Astrocyte of the hippocampus (primary cell): ENCODE results near the gene ZNF423.
"Not testable (repeated sequence)": the region's sequence is repeated elsewhere in the genome, so short reads cannot be mapped to it uniquely, and the experiment has no call there.

Source experiments
- DNase-seq: peaks from one replicate; pipeline ENCODE4 v3.0.0; 2011; ENCODE audit warnings: low read depth, low spot score

Gene ZNF423

DNA sequence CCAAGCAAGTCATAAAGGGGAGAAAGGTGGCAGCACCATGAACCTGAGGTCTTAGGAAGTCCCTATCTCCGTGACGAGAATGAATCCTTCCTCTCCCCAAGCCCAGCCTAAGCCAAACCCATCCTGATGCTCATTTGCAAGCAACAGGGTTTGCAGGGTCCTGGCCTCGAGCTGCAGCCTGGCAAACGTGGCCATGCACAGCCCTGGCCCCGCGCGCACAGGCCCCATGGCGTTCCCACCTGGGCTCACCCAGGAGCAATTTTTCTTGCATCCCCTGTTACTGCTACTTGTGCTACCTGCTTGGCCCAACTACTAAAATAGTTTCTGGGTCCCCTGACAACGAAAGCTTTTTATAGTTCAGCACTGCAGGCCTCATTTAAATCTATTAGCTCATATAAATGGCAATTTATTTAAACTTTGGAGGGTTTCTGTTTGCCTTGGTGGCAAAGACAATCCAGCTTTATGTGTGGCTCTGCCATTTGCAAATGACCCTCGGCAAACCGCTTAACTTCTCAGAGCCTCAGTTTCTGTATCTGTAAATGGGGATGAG lies 340.8 kb downstream of the ZNF423 start:
- no peak for DNase-seq

DNA sequence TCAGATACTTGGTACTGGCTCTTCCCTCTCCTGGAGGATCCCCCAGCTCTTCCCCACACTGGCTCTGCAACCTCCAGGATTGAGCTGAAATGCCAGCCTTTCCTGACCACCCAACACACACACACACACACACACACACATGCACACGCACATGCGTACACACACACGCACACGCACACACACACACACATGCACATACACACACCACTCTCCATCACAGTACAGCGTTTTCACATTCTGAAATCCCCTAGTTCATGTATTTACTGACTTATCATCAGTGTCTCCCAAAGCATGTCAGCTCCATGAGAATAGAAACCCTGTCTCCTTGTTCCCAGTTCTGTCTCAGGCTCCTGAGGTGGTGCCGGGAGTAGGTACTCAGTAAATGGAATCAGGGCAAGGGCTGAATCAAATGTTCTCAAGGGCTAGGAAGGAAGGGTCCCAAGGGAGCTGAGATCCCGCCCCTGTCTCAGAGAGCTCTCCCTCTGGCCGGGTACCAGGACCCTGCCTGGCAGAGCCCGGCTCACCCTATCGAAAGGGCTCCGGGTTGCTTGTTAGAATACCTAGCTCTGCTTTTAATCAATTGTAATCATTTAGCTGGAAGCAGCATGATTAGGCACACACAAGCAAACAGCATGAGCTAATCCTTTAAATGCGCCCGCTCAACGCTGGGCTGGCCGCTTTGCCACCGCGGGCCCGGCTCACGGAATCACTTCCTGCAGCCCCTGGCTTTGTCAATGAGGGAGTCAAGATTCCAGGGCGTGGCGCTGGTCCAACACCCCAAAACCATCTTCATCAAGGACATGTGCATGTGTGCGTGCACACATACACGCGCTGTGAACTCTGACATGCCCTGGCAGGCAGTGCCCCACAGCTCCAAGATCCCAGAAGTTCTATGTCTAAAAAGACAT lies 341.6 kb downstream of the ZNF423 start:
- peak; percentile 48 for DNase-seq

DNA sequence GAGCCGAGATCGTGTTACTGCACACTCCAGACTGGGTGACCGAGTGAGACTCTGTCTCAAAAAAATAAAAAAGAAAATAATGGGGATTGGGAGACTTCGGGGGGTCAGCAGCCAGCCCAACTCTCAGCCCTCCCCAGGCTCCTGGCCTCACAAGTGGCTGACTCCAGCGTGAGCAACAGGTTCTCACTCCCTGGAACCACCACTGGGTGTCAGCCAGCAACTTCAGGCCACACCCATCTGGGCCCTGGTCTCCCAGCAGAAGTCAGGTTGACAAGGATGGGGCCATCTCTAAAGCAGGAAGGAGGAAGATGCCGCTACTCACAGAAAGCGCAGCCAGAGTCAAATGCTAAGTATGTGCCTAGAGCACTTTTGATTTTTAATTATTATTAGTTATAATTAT lies 342.9 kb downstream of the ZNF423 start:
- no peak for DNase-seq

DNA sequence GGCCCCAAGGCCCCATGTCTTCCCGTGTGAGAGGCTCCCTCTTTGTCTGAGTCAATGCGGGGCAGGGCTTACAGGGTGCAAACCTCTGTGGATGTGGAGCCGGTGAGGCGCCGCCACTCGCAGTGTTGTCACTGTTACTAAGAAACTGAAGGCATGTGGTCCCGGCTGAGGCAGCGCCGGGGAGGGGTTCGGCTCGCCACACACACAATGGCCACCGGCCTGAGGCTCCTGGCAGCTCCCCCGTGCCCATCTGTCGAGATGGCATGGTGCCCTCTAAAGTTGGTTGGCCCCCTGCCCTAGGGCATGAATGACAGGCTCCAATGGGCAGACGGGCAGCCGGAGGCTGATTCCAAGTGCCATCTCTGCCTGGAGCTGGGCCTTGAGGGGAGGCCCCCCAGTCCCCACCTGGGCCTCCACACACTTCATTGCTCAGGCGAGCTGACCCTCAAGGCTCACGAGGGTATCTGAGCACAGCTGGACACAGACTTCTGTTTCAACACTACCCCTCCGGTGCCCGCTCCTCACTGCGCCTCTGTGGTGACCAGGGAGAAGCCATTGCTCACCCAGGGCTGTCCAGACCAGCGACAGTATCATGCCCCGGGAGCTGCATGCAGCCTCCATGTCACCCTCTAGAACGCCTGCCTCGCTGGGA lies 345.1 kb downstream of the ZNF423 start:
- peak; percentile 76 for DNase-seq

DNA sequence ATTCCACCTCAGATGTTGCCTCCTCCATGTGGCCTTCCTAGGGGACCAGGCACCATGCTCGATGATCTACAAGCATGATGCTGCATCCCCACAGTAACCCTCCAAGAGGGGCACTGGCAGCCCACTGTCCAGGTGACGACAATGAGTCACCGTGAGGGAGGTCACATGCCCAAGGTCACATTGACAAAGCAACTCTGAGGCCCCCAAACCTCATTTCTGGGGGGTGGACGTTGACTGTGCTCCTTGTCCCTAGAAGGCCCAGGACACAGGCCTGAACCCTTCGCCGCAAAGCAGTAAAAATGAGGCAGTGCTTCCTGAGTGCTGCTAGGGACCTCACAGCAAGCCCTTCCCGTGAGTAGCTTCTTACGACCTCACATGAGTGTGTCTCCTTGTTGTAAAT lies 345.8 kb downstream of the ZNF423 start:
- DNase-seq: no peak

DNA sequence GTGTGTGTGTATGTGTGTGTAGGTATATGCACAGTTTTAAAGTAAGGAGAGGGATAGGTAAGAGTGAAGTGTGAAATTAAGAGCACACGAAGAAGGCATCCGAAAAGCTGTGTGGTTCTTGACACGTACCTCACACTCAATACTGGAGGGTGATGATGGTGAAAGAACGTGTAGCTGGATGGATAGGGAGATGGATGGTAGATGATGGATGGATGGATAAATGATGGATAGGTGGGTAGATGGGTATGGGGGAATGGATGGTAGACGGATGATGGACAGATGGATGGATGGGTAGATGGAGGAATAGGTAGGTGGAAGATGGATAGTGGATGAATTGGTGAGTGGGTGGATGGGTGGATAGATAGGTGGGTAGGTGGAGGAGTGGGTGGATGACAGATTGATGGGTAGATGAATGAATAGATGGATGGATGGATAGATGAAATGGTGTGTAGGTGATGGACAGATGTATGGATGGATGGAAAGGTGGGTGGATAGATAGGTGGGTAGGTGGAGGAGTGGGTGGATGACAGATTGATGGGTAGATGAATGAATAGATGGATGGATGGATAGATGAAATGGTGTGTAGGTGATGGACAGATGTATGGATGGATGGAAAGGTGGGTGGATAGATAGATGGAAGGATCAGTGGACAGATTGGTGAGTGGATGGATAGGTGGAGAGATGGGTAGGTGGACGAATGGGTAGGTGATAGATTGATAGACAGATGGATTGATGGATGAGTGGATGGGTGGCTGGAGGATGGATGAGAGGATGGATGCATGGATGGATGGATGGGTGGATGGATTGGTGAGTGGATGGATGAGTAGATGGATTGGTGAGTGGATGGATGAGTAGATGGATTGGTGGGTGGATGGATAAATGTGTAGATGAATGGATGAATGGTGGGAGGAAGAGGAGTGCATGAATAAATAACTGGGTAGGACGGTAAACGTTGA lies 349.6 kb downstream of the ZNF423 start:
- DNase-seq: not testable (repeated sequence)

DNA sequence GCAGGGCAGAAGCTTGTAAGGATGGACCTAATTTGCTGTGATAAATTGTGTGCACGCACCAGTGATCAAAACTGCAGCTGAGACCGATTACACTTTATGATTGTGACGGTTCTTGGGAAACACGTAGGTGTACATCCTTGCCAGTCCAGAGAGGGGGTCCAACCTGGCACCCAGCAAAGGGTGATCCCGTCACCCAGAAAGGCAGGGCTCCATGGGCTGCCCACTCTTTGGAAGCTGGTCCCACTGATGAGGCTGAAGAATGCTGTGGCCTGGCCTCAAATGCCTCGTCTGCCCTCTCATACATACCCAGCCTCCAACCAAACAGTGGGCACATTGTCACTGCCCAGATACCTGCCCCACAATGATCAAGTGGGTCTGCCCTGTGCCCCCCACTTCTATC lies 350.4 kb downstream of the ZNF423 start:
- DNase-seq: no peak

DNA sequence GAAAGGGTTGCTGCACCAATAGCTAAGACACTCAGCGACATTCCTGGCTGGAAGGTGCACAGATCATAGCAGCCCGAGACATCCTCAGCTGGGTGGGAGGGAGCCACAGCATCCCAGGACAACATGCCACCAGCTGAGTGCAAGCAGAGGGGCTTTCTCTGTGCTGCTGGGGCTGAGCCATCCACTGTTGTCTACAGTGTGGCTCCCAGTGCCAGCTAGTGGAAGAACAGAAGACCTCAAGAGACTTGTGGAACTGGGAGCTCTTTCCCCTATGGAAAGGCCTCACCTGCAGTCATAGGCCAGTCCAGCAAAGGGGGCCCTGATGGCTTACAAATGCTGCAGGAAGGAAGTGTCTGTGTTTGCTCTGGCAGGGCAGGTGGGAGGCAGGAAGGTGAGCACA lies 351.3 kb downstream of the ZNF423 start:
- no peak for DNase-seq

DNA sequence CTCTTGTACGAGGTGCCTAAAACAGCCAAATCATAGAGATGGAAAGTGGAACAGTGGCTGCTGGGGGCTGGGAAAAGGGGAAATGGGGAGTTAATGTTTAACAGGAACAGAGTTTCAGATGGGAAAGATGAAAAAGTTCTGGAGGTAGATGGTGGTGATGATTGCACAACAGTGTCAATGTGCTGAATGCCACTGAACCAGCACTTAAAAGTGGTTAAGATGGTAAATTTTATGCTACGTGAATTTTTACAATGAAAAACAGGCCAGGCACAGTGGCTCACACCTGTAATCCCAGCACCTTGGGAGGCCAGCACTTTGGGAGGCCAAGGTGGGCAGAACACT lies 351.9 kb downstream of the ZNF423 start:
- DNase-seq: no peak

DNA sequence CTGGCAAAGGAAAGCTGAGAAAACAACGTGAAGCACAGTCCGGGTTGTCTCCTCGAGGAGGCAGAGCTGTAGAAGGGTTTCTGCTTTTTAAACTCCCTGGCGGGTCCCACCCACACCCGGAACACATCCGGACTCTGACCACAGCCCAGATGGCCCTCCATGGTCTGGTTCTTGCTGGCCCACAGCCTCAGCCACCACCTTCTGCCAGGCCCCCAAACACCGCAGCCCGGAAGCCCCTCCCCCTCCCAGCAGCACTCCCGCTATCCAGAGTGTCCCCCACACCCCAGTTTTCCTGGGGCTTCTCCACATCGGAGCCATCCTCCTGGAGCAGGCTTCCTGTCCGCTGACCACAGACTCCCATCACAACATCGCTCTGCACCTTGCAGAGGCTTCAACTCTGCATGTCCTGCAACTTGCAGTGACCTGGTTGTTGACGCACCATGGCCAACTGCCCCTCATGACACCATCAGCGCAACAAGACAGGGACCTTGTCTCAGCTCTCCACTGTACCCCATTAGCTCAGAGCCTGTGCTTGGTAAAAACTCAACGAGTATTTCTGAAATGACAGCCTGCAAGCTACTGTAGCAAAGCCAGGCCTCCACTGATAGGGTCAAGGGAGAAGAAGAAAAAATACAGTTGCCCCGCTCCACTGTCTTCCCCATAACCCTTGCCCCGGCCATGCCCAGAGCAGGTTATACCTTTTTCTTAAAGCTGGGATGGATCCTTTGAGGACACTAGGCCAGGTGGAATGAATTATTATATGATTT lies 352.5 kb downstream of the ZNF423 start:
- DNase-seq: no peak

DNA sequence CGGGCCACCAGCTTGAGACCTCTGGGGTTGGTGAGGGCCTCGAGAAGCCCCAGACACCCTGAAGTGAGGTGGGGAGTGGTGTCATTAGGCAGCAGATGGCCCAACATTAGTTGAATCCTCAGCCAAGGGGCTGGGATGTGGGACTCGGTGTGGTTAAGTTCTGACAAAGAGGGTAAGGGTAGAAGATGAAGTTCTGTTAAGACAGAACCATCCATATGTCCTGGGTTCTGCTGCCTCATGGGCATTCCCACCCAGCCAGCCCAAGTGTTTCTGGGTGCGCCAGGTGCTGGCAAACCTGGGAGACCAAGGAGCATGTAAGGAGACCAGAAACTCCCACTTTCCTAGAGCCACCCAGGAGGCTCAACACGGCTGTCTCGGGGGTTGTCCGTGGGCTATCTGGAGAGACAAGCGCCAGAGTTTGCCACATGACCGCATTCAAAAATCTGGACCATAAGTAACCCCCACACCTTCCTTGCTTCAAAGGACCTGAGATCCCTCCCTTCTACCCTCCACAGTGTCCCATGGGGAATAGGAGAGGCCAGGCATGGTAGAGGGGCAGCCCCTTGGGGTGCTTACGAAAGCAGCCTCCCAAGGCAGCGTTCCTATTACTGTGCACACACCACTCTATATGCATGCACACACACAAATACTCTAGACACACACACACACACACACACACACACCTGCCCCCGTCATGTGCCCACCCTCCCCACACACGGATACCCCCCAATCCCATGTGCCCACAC lies 353.6 kb downstream of the ZNF423 start:
- DNase-seq: no peak

DNA sequence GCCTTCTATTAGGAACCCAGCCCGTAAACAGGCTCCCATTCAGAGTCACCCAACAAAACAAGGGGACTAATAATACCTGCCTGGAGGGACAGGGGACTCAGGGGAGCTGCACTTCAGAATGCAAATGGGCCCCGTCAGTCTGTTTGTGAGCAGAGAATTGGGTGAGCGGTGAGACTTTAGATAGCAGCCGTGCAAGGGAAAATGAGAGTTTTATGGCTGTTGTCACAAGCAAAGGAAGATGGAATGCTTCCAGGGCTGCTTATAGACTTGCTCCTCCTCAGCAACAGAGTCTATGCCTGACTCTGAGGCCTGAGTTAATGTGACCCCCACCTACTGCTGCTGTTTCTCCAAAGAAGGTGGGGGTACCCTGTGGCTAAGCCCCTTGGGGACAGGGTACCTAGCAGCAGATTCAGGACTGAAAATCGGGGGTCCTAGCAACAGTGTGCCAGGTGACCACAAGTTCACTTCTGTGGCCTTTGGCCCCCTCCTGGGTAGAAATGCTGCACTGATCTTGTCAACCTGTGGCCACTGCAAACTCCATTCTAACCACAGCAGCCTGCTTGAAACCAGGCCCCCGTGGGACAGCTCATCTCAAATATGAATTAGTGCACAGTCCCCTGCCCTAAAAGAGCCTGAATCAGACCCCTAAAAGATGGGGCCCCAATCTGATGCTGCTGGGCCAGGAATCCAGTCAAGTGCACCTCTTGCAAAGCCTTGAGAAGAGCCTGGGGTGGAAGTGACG lies 355.9 kb downstream of the ZNF423 start:
- no peak for DNase-seq

DNA sequence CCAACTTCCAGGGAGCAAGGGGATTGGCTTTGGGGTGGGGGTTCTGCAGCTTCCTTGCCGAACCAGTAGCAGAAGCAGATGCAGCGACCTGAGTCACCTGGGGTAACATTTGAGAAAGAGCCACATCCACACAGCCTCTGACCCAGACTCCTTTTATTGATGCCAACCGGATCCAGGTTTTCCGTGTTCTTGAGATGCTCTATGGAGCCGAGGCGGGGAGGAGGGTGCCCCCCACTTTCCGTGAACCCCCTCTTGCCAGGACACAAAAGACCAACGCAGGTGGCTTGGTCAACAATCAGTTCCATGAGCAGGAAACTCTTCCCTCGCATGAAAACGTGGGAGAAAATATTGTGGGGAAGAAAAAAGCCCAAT lies 356.5 kb downstream of the ZNF423 start:
- DNase-seq: no peak

DNA sequence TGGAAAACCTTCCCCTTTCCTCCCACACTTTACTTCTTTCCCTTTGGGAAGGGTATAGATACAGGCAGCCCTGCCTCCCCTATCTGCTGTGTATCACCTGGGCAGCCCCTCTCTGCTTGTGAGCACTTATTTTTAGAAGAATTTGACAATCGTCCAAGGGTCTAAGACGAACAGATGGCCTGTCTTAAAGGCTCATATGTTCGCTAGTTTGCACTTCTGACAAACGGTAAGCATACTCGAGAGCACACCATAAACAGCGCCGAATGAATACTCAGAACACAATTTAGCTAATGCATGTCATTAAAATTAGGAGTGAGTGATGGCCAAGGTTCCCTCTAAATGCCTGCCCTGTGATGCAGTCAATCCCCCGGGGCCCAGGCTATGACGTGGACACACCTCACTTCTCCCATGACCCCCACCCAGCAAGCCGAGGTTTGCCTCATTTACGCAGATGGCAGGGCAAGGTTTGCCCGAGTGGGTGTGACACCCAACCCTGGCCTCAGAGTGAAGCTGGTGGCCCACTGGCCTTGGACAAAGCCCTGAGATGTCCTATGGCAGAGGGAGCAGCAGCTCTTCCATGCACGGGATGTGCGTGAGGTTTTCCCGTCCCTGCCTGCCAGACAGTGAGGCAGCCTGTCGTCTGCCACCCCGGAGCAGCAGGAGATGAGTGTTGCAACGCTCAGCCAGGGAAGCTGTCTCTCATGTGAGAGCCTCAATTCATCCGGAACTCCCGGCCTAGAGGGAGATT lies 357.1 kb downstream of the ZNF423 start:
- no peak for DNase-seq

DNA sequence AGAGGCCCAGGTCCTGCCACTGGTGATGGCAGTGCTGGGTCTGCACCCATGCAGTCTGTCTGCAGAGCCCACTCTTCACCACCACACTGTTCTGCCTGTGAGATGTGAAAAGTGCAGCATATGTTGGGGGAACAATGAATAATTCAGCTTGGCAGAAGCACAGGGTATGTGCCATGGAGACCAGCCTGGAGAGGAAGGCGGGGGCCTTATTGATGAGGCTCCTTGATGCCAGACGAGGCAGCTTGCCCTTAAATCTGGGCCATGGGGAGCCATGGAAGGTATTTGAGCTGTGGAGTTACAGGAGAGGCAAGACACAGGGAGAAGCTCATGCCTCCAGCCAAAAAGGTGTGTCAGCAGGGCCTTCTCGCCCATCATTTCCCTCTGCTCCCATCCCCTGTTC lies 357.6 kb downstream of the ZNF423 start:
- no peak for DNase-seq

DNA sequence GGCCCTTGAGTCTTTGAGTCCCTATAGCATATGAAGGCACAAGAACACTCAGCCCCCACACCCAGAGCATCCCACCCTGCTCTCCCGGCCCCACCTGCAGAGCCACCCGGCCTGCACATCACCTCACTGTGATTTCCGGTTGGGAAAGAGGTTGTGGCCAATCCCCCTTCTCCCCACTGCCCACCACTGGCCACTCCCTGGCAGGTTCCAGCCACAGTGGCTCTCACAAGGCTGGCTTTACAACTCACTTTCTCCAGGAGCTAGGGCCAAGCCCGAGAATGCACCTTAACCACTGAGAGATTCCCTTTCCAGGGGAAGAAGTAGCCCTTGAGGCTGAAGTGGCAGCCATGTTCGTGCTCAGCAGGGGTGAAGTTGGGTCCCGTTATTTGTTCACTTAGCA lies 358.4 kb downstream of the ZNF423 start:
- DNase-seq: no peak

DNA sequence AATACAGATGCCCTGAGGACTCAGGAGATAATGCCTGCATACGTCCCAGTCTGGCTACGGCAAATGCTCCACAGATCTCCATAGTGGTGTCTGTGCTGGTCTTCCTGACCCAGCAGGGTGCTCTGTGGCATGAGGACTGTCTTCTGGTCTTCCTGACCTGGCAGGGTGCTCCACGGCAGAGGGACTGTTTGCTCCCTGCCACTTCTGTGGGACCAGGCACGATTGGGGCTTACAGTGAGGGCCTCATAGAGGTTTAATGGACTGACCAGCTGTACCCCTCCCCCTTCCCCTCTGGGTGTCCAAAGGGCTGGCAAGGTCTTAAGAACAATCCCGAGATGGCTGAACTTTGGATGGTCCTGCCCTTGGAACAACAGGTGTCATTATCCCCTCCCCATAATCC lies 359.3 kb downstream of the ZNF423 start:
- no peak for DNase-seq

DNA sequence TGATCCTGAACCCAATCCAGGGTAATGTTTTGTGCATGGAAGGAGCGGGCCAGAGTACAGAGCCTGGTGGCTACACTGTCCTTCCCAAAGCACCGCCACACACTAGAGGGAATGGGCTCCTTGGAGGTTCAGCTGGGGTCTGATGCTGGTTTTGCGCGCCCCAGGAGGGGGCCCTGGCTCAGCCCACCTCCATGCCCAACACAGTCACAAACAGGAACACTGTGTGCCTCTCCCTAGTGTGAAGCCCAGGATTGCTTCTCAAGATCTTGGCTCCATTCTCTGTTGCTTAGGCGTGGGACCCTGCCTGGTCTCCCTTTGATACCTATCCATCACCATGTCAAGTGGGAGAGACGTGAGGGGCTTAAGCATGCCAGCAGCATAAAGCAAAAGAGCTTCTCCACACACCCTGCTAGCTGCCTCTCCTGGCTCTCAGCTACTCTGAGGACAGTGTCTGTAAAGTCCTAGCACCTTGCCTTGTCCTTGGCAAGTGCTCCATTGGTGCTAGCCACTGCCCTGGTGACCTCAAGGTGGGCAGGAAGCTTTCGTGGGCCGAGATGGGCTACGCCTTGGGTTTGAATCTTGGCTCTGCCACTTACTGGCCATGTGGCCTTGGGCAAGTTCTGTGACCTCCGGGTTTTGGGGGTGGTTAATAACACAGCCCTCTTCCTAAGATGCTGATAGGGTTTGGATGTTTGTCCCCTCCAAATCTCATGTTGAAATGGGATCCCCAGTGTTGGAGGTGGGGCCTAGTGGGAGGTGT lies 360.1 kb downstream of the ZNF423 start:
- no peak for DNase-seq
